T-helper 2 cell treated with Interferon-gamma antibody and Interleukin-4, amounts not matched to agents 5 μg/mL and 100 μg/mL, for 36 hours (primary cell): Measurements from ENCODE around the gene IMMP2L.

Source experiments
- DNase-seq: peaks from one replicate; pipeline ENCODE4 v3.0.0; 2021; ENCODE audit warnings: low spot score
- H3K27ac Mint-ChIP-seq: one replicate; pipeline ENCODE4 v1.8.0; 2021; ENCODE audit warnings: mild to moderate bottlenecking, mixed read lengths
- H3K27me3 Mint-ChIP-seq: one replicate; pipeline ENCODE4 v1.8.0; 2021; ENCODE audit warnings: low read depth, mixed read lengths
- H3K36me3 Mint-ChIP-seq: one replicate; pipeline ENCODE4 v1.8.0; 2021; ENCODE audit warnings: low read depth, mixed read lengths
- H3K4me1 Mint-ChIP-seq: one replicate; pipeline ENCODE4 v1.8.0; 2021; ENCODE audit warnings: low read depth, mixed read lengths
- H3K4me3 Mint-ChIP-seq: one replicate; pipeline ENCODE4 v1.8.0; 2022; ENCODE audit warnings: mild to moderate bottlenecking, moderate library complexity, mixed read lengths
- H3K9me3 Mint-ChIP-seq: one replicate; pipeline ENCODE4 v1.8.0; 2021; ENCODE audit warnings: mixed read lengths

The IMMP2L gene

GRCh38 chr7:110835218-110835617 lies 727.1 kb downstream of the IMMP2L start:
- H3K4me3 Mint-ChIP-seq, result no peak overlapping the region
- H3K36me3 Mint-ChIP-seq, result no peaks in the 10 kb centered on the region
- H3K27me3 Mint-ChIP-seq, result no peaks in the 10 kb centered on the region
- H3K9me3 Mint-ChIP-seq, result peaks cover 5% of the 10 kb centered on the region
- no peak overlapping the region for H3K27ac Mint-ChIP-seq
- H3K4me1 Mint-ChIP-seq, result peaks cover 6% of the 10 kb centered on the region
- no peak for DNase-seq

GRCh38 chr7:110831419-110831818 lies 730.9 kb downstream of the IMMP2L start:
- DNase-seq, result no peak
- Mint-ChIP-seq H3K27me3 (no peaks in the 10 kb centered on the region), H3K27ac (no peak overlapping the region), H3K4me3 (no peak overlapping the region), H3K9me3 (peaks cover 5% of the 10 kb centered on the region), H3K36me3 (no peaks in the 10 kb centered on the region), H3K4me1 (peaks cover 6% of the 10 kb centered on the region)

DNA sequence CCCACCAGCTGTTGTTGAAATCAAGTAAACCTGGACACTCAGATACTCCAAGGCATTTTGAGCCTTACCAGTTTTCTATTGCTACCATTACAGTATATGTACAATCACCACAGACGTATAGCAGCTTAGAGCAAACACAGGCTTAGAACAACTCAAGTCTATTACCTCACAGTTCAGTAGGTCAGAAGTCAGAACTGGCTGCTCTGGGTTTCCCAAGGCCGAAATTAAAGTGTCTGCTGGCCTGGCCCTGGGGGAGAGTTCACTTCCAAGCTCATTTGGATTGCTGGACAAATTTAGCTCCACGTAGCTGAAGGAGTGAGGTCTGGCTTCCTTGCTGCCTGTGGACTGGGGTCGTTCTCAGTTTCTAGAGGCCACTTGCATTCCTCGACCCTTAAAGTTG lies 731.5 kb downstream of the IMMP2L start:
- Mint-ChIP-seq H3K9me3 (peaks cover 4% of the 10 kb centered on the region), H3K4me1 (peaks cover 6% of the 10 kb centered on the region), H3K4me3 (no peak overlapping the region), H3K27ac (no peak overlapping the region), H3K36me3 (no peaks in the 10 kb centered on the region), H3K27me3 (no peaks in the 10 kb centered on the region)
- no peak for DNase-seq

DNA sequence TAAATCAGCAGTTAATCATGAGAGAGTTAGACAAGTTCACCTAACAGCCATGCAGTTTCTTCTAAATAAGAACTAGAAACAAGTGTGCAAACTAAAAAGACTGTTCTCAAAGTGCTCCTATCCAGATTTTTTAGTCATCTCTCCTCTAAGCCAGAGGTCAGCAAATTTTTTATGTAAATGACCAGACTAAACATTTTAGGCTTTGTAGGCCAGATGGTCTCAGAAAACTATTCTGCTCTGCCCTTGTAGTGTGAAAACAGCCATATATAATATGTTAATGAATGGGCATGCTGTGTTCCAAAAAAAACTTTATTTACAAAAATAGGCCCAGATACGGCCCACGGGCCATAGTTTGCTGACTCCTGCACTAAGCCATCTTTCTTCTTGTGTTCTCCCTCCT lies 734.4 kb downstream of the IMMP2L start:
- no peaks in the 10 kb centered on the region for H3K9me3 Mint-ChIP-seq
- no peaks in the 10 kb centered on the region for H3K36me3 Mint-ChIP-seq
- no peaks in the 10 kb centered on the region for H3K27me3 Mint-ChIP-seq
- H3K27ac Mint-ChIP-seq, result no peak overlapping the region
- no peaks in the 10 kb centered on the region for H3K4me1 Mint-ChIP-seq
- no peak for DNase-seq
- no peak overlapping the region for H3K4me3 Mint-ChIP-seq

DNA sequence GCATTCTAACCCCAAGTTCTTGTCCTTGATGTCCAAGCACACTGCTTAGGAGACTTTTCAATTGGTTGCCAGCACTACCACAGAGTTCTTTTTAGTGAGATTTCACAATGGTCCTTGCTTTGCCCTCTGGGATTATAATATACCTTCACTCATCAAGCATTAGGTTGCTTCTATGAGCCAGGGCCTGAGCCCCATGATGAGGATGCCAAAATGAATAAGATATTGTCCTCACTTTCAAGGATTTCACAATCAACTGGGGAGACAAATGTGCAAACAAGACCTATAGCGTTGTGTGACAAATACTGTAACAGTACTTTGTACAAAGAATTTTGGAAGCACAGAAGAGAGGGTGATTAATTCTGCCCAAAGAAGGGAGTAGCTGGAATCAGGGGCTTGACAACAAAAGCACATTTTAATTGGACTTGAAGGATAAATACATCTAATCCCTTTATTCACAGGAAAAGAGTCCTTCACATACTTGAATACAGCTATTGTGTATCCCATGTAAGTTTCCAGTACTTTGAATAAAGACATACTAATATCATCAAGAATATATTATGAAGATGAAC lies 734.9 kb downstream of the IMMP2L start:
- no peak overlapping the region for H3K4me3 Mint-ChIP-seq
- H3K27ac Mint-ChIP-seq, result no peak overlapping the region
- H3K27me3 Mint-ChIP-seq, result no peaks in the 10 kb centered on the region
- no peak for DNase-seq
- no peaks in the 10 kb centered on the region for H3K4me1 Mint-ChIP-seq
- H3K9me3 Mint-ChIP-seq, result no peaks in the 10 kb centered on the region
- H3K36me3 Mint-ChIP-seq, result no peaks in the 10 kb centered on the region

DNA sequence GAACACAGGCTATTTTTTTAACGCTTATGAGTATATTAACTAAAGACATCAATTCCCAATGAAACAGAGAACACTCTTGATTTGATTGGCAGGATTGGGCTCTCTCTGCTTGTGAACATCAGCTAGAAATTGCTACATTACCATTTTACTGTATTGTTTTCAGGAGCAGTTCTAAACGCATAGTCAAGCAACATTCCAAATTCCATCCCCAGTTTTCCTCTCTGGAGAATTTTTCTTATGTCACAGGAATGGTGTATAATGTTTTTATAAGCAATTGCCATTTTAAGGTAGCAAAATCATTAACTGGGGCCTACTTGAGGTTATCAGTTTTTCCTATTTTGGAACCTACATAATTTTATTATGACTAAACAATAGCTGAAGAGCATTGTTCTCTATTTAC lies 748.3 kb downstream of the IMMP2L start:
- Mint-ChIP-seq H3K27me3 (peaks cover 2% of the 10 kb centered on the region), H3K4me1 (no peaks in the 10 kb centered on the region)

DNA sequence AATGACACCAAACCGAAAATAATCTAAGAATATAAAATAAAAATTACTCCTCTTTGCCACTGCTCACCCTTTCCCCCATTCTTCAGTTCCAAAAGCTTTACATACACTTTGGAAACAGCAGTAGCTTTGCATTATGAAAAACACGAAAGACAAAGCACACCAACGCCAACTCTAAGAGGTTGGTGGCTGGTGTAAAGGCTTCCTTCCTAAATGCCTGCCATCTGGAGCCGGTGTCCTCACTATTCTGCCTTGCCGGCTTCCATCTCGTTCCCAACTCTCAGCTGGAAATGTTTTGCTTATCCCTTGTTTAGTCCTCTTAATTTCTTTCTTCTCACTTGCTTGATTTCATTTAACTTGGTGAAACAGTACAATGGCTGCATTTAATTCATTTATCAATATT lies 752.5 kb downstream of the IMMP2L start:
- Mint-ChIP-seq H3K36me3 (no peaks in the 10 kb centered on the region), H3K4me1 (no peaks in the 10 kb centered on the region), H3K27ac (no peak overlapping the region), H3K4me3 (no peak overlapping the region), H3K27me3 (no peaks in the 10 kb centered on the region), H3K9me3 (no peaks in the 10 kb centered on the region)
- no peak for DNase-seq

More for the DNA sequence above, 748.3 kb downstream of the IMMP2L start:
- no peak overlapping the region for H3K27ac Mint-ChIP-seq
- no peak overlapping the region for H3K4me3 Mint-ChIP-seq
- peaks cover 3% of the 10 kb centered on the region for H3K9me3 Mint-ChIP-seq
- DNase-seq, result no peak
- H3K36me3 Mint-ChIP-seq, result peaks cover 1% of the 10 kb centered on the region

- no peak overlapping the region for H3K27ac Mint-ChIP-seq
- H3K36me3 Mint-ChIP-seq, result no peaks in the 10 kb centered on the region
These were observed 753.9 kb downstream of the IMMP2L start for GRCh38 chr7:110808361-110808760.

GRCh38 chr7:110804501-110804900 lies 757.8 kb downstream of the IMMP2L start:
- DNase-seq, result no peak
- Mint-ChIP-seq H3K9me3 (no peaks in the 10 kb centered on the region), H3K27ac (no peak overlapping the region), H3K36me3 (no peaks in the 10 kb centered on the region), H3K4me3 (no peak overlapping the region), H3K27me3 (no peaks in the 10 kb centered on the region), H3K4me1 (peaks cover 5% of the 10 kb centered on the region)

More at GRCh38 chr7:110808361-110808760, 753.9 kb downstream of the IMMP2L start:
- no peaks in the 10 kb centered on the region for H3K27me3 Mint-ChIP-seq
- no peaks in the 10 kb centered on the region for H3K9me3 Mint-ChIP-seq
- no peak for DNase-seq
- no peaks in the 10 kb centered on the region for H3K4me1 Mint-ChIP-seq
- H3K4me3 Mint-ChIP-seq, result no peak overlapping the region

DNA sequence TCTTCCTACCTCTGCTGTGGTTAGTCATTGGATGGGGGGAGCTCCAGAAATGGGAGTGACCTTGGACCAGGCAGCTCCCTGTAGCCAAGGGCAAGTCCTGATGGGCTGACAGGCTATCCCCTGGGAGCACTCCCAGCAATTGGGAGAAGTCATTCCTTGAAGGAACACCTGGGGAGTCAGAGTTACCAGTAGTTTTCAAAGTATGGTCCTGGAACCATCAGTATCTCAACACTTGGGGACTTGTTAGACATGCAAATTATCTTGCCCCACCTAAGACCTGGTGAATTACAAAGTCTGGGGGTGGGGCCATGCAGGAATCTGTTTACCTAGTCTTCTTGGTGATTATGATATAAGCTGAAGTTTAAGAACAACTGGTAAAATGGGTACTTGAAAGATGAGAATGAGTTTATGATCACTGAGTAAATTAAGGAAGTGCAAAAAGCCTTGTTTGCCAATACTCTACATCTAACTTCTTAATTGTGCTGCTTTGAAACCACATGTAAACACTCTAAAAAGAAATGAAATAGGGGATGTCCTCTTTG lies 758.6 kb downstream of the IMMP2L start:
- H3K27me3 Mint-ChIP-seq, result no peaks in the 10 kb centered on the region
- no peaks in the 10 kb centered on the region for H3K36me3 Mint-ChIP-seq
- H3K4me1 Mint-ChIP-seq, result peaks cover 5% of the 10 kb centered on the region
- no peak overlapping the region for H3K27ac Mint-ChIP-seq
- no peaks in the 10 kb centered on the region for H3K9me3 Mint-ChIP-seq
- no peak overlapping the region for H3K4me3 Mint-ChIP-seq
- DNase-seq, result no peak

- Mint-ChIP-seq H3K4me1 (peaks cover 5% of the 10 kb centered on the region), H3K27ac (no peak overlapping the region), H3K9me3 (no peaks in the 10 kb centered on the region), H3K36me3 (no peaks in the 10 kb centered on the region), H3K27me3 (peaks cover 2% of the 10 kb centered on the region), H3K4me3 (no peak overlapping the region)
- DNase-seq, result no peak
These were observed 760.8 kb downstream of the IMMP2L start for GRCh38 chr7:110801502-110801901.

GRCh38 chr7:110800984-110801383 lies 761.3 kb downstream of the IMMP2L start:
- Mint-ChIP-seq H3K9me3 (no peaks in the 10 kb centered on the region), H3K4me1 (peaks cover 5% of the 10 kb centered on the region), H3K4me3 (no peak overlapping the region), H3K27ac (no peak overlapping the region), H3K27me3 (peaks cover 2% of the 10 kb centered on the region), H3K36me3 (no peaks in the 10 kb centered on the region)
- no peak for DNase-seq

DNA sequence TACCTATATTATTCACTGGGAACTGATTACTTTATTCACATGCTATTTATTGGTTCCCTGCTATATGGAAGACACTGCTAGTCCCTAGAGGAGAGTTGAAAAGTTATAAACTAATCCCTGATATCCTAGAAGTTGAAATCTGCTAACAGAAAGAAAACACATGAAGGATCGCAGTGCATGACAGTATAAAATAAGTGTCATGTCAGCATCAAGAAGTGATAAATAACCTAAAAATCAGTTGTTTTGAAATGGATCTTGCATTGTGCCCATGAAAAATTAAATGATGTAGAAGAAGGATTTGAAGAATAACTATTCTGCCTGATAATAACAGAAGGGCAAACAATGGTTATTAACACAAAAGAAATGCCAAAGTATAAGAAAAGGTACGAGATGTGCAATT lies 764.6 kb downstream of the IMMP2L start:
- no peak for DNase-seq
- H3K4me3 Mint-ChIP-seq, result no peak overlapping the region
- no peaks in the 10 kb centered on the region for H3K36me3 Mint-ChIP-seq
- no peak overlapping the region for H3K27ac Mint-ChIP-seq
- H3K27me3 Mint-ChIP-seq, result peaks cover 2% of the 10 kb centered on the region
- peaks cover 5% of the 10 kb centered on the region for H3K4me1 Mint-ChIP-seq
- no peaks in the 10 kb centered on the region for H3K9me3 Mint-ChIP-seq

- no peaks in the 10 kb centered on the region for H3K27me3 Mint-ChIP-seq
- H3K4me1 Mint-ChIP-seq, result no peaks in the 10 kb centered on the region
- H3K36me3 Mint-ChIP-seq, result no peaks in the 10 kb centered on the region
- no peak overlapping the region for H3K4me3 Mint-ChIP-seq
- no peak overlapping the region for H3K27ac Mint-ChIP-seq
- DNase-seq, result no peak
- peaks cover 3% of the 10 kb centered on the region for H3K9me3 Mint-ChIP-seq
These were observed 771.3 kb downstream of the IMMP2L start for GRCh38 chr7:110790992-110791391.

DNA sequence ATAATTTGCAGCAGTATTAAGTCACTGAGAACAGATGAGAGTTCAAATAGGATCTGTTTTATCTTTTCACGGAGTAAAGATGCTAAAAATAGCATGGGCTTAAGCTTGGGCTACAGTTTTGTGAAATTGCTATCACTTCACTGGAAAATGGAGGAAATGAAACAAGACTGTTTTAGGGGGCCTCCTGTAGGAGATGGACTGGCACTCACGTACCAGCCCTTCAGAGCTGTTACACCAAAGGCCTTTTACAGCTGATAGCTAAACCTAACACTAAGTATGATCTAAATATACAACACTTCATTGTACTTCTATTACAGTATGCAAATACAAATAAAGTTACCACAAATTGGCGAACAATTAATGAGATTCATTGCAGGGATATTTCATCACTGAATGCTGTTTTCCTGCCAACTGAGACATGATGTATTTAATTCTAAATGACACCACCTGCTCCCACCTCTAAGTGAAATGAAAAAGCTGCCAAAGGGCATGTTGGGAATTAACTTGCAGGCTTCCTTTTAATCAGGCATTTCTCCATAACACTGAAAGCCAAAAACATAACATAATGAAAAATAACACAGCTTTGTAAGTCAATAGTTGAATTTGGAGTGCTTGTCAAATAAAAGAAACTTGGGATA lies 775.8 kb downstream of the IMMP2L start:
- Mint-ChIP-seq H3K4me1 (peaks cover 3% of the 10 kb centered on the region), H3K27ac (no peak overlapping the region), H3K36me3 (no peaks in the 10 kb centered on the region), H3K4me3 (no peak overlapping the region), H3K27me3 (no peaks in the 10 kb centered on the region), H3K9me3 (no peaks in the 10 kb centered on the region)
- no peak for DNase-seq
